ENCODE data around the gene PPM1A. TPM values are rescaled to one million over a fixed set of nuclear protein-coding genes. Genes with fewer than 3 reads are reported as not detected.

PPM1A gene
- total and polyA plus RNA-seq, 2 of the 13 experiments (the other 11 are each of a cell fraction or from before 2014, with no cell fraction given) = 23.3 to 29.8 TPM

DNA sequence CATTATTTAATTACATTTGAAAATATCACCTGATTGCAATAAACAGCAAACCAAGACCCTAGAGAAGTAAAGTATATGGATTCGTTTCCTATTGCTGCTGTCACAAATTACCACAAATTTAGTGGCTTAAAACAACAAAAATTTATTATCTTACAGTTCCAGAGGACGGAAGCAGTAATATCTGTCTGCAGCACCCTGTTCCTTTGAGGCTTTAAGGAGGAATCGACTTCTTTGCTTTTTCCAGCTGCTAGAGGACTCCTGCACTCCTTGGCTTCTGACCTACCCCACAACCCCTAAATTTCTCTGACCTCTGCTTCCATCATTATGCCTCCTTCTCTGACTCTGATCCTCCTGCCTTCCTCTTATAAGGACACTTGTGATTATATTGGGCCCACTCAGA is 23.8 kb upstream of the PPM1A start:
- Histone ChIP-seq H3K9me3 (ENCODE audit: low read length) (no peaks in the 10 kb centered on the region), H3K36me3 (replicated peaks in 1 of 2; ENCODE audit: control insufficient read depth in 1 of 2, insufficient read depth in 2 of 2, low read length in 2 of 2) (no peaks in the 10 kb centered on the region), H3K79me2 (ENCODE audit: insufficient read depth, low read length) (no peaks in the 10 kb centered on the region), H3K4me1 (ENCODE audit: insufficient read depth, low read length) (no peaks in the 10 kb centered on the region), H3K4me2 (ENCODE audit: low read depth, low read length) (no peak overlapping the region), H3K9ac (ENCODE audit: insufficient read depth, low read depth, low read length) (no peak overlapping the region), H3K27ac (ENCODE audit: extremely low read length, insufficient read depth, low read length) (no peak overlapping the region), H3K4me3 (replicated peaks in 1 of 3; ENCODE audit: insufficient read depth in 1 of 3, low read depth in 2 of 3, low read length in 3 of 3) (no peak overlapping the region), H2AFZ (ENCODE audit: low read length) (no peak overlapping the region), H4K20me1 (ENCODE audit: insufficient read depth, low read length) (no peaks in the 10 kb centered on the region), H3K27me3 (ENCODE audit: control insufficient read depth in 1 of 2, insufficient read depth in 2 of 2, low read length in 2 of 2) (no peaks in the 10 kb centered on the region)
- in situ Hi-C loops (cut with HindIII; ENCODE audit: extremely low pct_ligation_motif_present, low pct_unique_long_range_greater_than_20kb) (no loop called here), intact Hi-C loops (cut with micrococcal nuclease; ENCODE audit: unreplicated experiment) (no loop called here)
- no peak for DNase-seq (ENCODE audit: low spot score)
- no peak for FAIRE-seq
- POLR2A ChIA-PET = no interaction called here
- TF ChIP-seq SNAPC2 (CRISPR knock-in tag; IDR thresholded peaks at IDR 0.05) = no peak
- no peak for TF ChIP-seq ZNF615 (CRISPR knock-in tag; IDR thresholded peaks at IDR 0.05; ENCODE audit: borderline replicate concordance)
- TF ChIP-seq ZNF280B (CRISPR knock-in tag; IDR thresholded peaks at IDR 0.05; ENCODE audit: borderline replicate concordance) = no peak
- no peak for TF ChIP-seq NR2C2 (CRISPR knock-in tag; IDR thresholded peaks at IDR 0.05; ENCODE audit: borderline replicate concordance)
- no peak for TF ChIP-seq JUND (CRISPR knock-in tag; IDR thresholded peaks at IDR 0.05)
- TF ChIP-seq SRSF1 (optimal IDR thresholded peaks at IDR 0.05; ENCODE audit: low read depth, low read length) = no peak
- TF ChIP-seq ZNF44 (CRISPR knock-in tag; IDR thresholded peaks at IDR 0.05) = no peak
- no peak for TF ChIP-seq ZMAT5 (CRISPR knock-in tag; IDR thresholded peaks at IDR 0.05; ENCODE audit: borderline replicate concordance, low read depth)
- no peak for ATAC-seq
- CTCF ChIA-PET (ENCODE audit: low intra/inter-chr PET ratio, low total read pairs) = no interaction called here
- WGBS (ENCODE audit: low lambda C conversion rate) = 3% methylated on average over 3 of the region's 3 CpGs
- BruUV-seq (replicated peaks) = no TSS peak
